H9 (cell line): ENCODE data around the gene SEMA5A. TPM values are rescaled to one million over a fixed set of nuclear protein-coding genes. Genes with fewer than 3 reads are reported as not detected.

Experiments used
- DNase-seq: peaks from one replicate; pipeline ENCODE4 v3.0.0-alpha.2; 2017
- H2AFZ ChIP-seq: one replicate; pipeline ENCODE4 v1.6.1; 2013; ENCODE audit warnings: mild to moderate bottlenecking, low read length, control low read depth, moderate library complexity
- H2AK5ac ChIP-seq: 2 replicates; pipeline ENCODE4 v1.6.1; 2013; ENCODE audit warnings: low read length, control low read depth, mixed read lengths; ENCODE audit not compliant: insufficient read length
- H2BK120ac ChIP-seq: one replicate; pipeline ENCODE4 v1.6.1; 2013; ENCODE audit warnings: low read depth, mild to moderate bottlenecking, low read length, control low read depth, inconsistent platforms; ENCODE audit not compliant: poor library complexity, severe bottlenecking
- H2BK12ac ChIP-seq: 2 replicates; pipeline ENCODE4 v1.6.1; 2013; ENCODE audit warnings: low read length, control low read depth, mixed read lengths, low read depth; ENCODE audit not compliant: insufficient read length
- H2BK15ac ChIP-seq: 2 replicates; pipeline ENCODE4 v1.6.1; 2013; ENCODE audit warnings: low read depth, low read length, control low read depth
- H2BK20ac ChIP-seq: one replicate; pipeline ENCODE4 v1.6.1; 2013; ENCODE audit warnings: low read depth, mild to moderate bottlenecking, low read length, control low read depth, inconsistent platforms; ENCODE audit not compliant: poor library complexity, severe bottlenecking
- H2BK5ac ChIP-seq: 2 replicates; pipeline ENCODE4 v1.6.1; 2013; ENCODE audit warnings: low read length, control low read depth, mixed read lengths; ENCODE audit not compliant: insufficient read length
- H3K14ac ChIP-seq: 2 replicates; pipeline ENCODE4 v1.6.1; 2013; ENCODE audit warnings: low read length, control low read depth; ENCODE audit not compliant: insufficient read depth
- H3K18ac ChIP-seq: 2 replicates; pipeline ENCODE4 v1.6.1; 2013; ENCODE audit warnings: low read depth, mild to moderate bottlenecking, mixed read lengths, low read length, control low read depth; ENCODE audit not compliant: insufficient read length
- H3K23ac ChIP-seq: 2 replicates; pipeline ENCODE4 v1.6.1; 2013; ENCODE audit warnings: low read length, control low read depth, mixed read lengths, low read depth; ENCODE audit not compliant: insufficient read length
- H3K23me2 ChIP-seq: 2 replicates; pipeline ENCODE4 v1.6.1; 2013; ENCODE audit warnings: low read depth, mild to moderate bottlenecking, mixed read lengths, low read length, control low read depth; ENCODE audit not compliant: insufficient read length, poor library complexity, severe bottlenecking
- H3K27ac ChIP-seq: 2 replicates; pipeline ENCODE4 v1.5.1; 2013; ENCODE audit warnings: low read length, control low read depth, mixed read lengths, low read depth; ENCODE audit not compliant: insufficient read length
- H3K27me3 ChIP-seq: 2 replicates; pipeline ENCODE4 v1.6.1; 2013; ENCODE audit warnings: low read length, control low read depth, inconsistent platforms; ENCODE audit not compliant: insufficient read depth
- H3K4ac ChIP-seq: 2 replicates; pipeline ENCODE4 v1.6.1; 2013; ENCODE audit warnings: low read depth, mild to moderate bottlenecking, control low read depth, inconsistent platforms, low read length, moderate library complexity
- H3K4me1 ChIP-seq: 2 replicates; pipeline ENCODE4 v1.6.1; 2013; ENCODE audit warnings: low read length, control low read depth, inconsistent platforms; ENCODE audit not compliant: insufficient read depth
- H3K4me2 ChIP-seq: 2 replicates; pipeline ENCODE4 v1.6.1; 2013; ENCODE audit warnings: low read length, control low read depth, mixed read lengths; ENCODE audit not compliant: insufficient read length, insufficient read depth
- H3K56ac ChIP-seq: 2 replicates; pipeline ENCODE4 v1.6.1; 2013; ENCODE audit warnings: low read depth, mild to moderate bottlenecking, mixed read lengths, low read length, control low read depth; ENCODE audit not compliant: insufficient read length
- H3K79me1 ChIP-seq: 2 replicates; pipeline ENCODE4 v1.6.1; 2013; ENCODE audit warnings: low read depth, mild to moderate bottlenecking, moderate library complexity, low read length, control low read depth, inconsistent platforms; ENCODE audit not compliant: insufficient read depth, poor library complexity, severe bottlenecking
- H3K79me2 ChIP-seq: 2 replicates; pipeline ENCODE4 v1.6.1; 2013; ENCODE audit warnings: low read length, control low read depth, inconsistent platforms; ENCODE audit not compliant: insufficient read depth
- H3K9ac ChIP-seq: 2 replicates; pipeline ENCODE4 v1.6.1; 2013; ENCODE audit warnings: low read length, control low read depth, mixed read lengths; ENCODE audit not compliant: insufficient read length; ENCODE audit errors: extremely low read depth
- H3K9me3 ChIP-seq: one replicate; pipeline ENCODE4 v1.6.1; 2013; ENCODE audit warnings: low read depth, low read length, inconsistent platforms; ENCODE audit not compliant: control insufficient read depth
- H3T11ph ChIP-seq: one replicate; pipeline ENCODE4 v1.6.1; 2013; ENCODE audit warnings: mild to moderate bottlenecking, low read length, control low read depth, inconsistent platforms
- H4K20me1 ChIP-seq: one replicate; pipeline ENCODE4 v1.6.1; 2013; ENCODE audit not compliant: control insufficient read depth, insufficient read length, insufficient read depth
- H4K5ac ChIP-seq: 2 replicates; pipeline ENCODE4 v1.6.1; 2013; ENCODE audit warnings: low read depth, mild to moderate bottlenecking, mixed read lengths, low read length, control low read depth; ENCODE audit not compliant: insufficient read length
- H4K8ac ChIP-seq: replicated peaks from 2 replicates; pipeline ENCODE4 v1.6.1; 2013; ENCODE audit warnings: low read length, control low read depth, mixed read lengths, low read depth; ENCODE audit not compliant: insufficient read length
- H4K91ac ChIP-seq: 2 replicates; pipeline ENCODE4 v1.6.1; 2013; ENCODE audit warnings: low read depth, mild to moderate bottlenecking, moderate library complexity, mixed read lengths, low read length, control low read depth; ENCODE audit not compliant: insufficient read length
- H3K27ac Mint-ChIP-seq, 3 experiments: 2 replicates in 2 of 3; 3 replicates in 1 of 3; pipeline ENCODE4 v1.8.0; 2020 to 2021; ENCODE audit warnings: mixed read lengths in 3 of 3, mild to moderate bottlenecking in 1 of 3, moderate library complexity in 1 of 3
- H3K27me3 Mint-ChIP-seq: 2 replicates; pipeline ENCODE4 v1.8.0; 2021; ENCODE audit warnings: low read depth, mild to moderate bottlenecking, moderate library complexity, mixed read lengths
- H3K36me3 Mint-ChIP-seq, 3 experiments: 2 replicates in 2 of 3; 3 replicates in 1 of 3; pipeline ENCODE4 v1.8.0; 2020 to 2021; ENCODE audit warnings: low read depth in 3 of 3, mixed read lengths in 3 of 3; ENCODE audit not compliant: insufficient read depth in 1 of 3
- H3K4me1 Mint-ChIP-seq, 2 experiments: 2 replicates each; pipeline ENCODE4 v1.8.0; 2020; ENCODE audit warnings: mixed read lengths in 2 of 2
- H3K4me3 Mint-ChIP-seq, 2 experiments: 2 replicates in 1 of 2; 3 replicates in 1 of 2; pipeline ENCODE4 v1.8.0; 2020 to 2021; ENCODE audit warnings: mild to moderate bottlenecking in 2 of 2, mixed read lengths in 2 of 2, moderate library complexity in 1 of 2
- H3K9me3 Mint-ChIP-seq, 2 experiments: 2 replicates in 1 of 2; 3 replicates in 1 of 2; pipeline ENCODE4 v1.8.0; 2020; ENCODE audit warnings: mild to moderate bottlenecking in 2 of 2, mixed read lengths in 2 of 2, moderate library complexity in 1 of 2
- WGBS: extraction: QIAGEN DNeasy Blood & Tissue Kit; methylation state at CpG from one replicate; pipeline ENCODE4 v1.1.7; 2013; ENCODE audit warnings: missing lambda C conversion rate, low lambda C conversion rate, mixed read lengths; ENCODE audit not compliant: insufficient read length; ENCODE audit errors: extremely low coverage; 5-methylcytosine and 5-hydroxymethylcytosine counted together
- total RNA-seq: library from RNA; stranded (reverse); gene quantifications from 2 replicates; pipeline ENCODE4 v1.2.1, GENCODE V29; 2021
- TF ChIP-seq, protein P1 (sequence below): fragments of 200-600 bp; sonication (generic); conservative IDR thresholded peaks from 3 replicates; pipeline ENCODE4 v1.8.0; 2021; ENCODE audit warnings: antibody characterized with exemption, mild to moderate bottlenecking

SEMA5A gene
- total RNA-seq, 1 experiment from 2014 or later = 4.3 TPM

DNA sequence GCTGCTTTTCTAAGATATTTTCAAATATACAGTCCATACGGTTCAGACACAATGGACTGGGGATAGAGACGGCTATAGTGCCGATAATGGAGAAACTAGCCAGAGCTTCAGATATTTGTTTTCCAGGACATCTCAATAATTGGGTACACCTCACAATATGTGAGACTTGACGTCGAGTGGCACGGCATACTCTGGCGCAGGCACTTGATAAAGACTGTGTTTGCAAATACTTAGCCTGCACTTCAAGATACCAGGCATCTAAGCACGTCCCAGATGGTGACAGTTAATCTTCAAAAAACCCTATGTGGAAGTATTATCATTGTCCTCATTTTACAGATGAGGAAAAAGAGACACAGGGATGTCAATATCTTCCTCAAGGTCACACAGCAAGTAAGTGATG lies 48.5 kb downstream of the SEMA5A start:
- H3K23me2 ChIP-seq = no peaks in the 10 kb centered on the region
- H3K23ac ChIP-seq = no peak overlapping the region
- H2BK120ac ChIP-seq = no peak overlapping the region
- Mint-ChIP-seq H3K4me3 (no peak overlapping the region), H3K4me1 (peaks cover 26 to 33% of the 10 kb centered on the region in 2 experiments), H3K9me3 (no peaks in the 10 kb centered on the region; a peak in 1 of 5 replicates), H3K27ac (no peak overlapping the region), H3K36me3 (no peaks in the 10 kb centered on the region), H3K27me3 (no peaks in the 10 kb centered on the region)
- H2BK12ac ChIP-seq = no peak overlapping the region
- no peaks in the 10 kb centered on the region for H3K9me3 ChIP-seq
- no peak overlapping the region for H2BK20ac ChIP-seq
- H4K5ac ChIP-seq = no peak overlapping the region
- no peak overlapping the region for H2AK5ac ChIP-seq
- H2BK15ac ChIP-seq = no peak overlapping the region
- no peak overlapping the region for H3K56ac ChIP-seq
- no peaks in the 10 kb centered on the region for H3K79me2 ChIP-seq
- no peak for DNase-seq
- H3T11ph ChIP-seq = no peak overlapping the region
- no peaks in the 10 kb centered on the region for H3K79me1 ChIP-seq
- H3K4me1 ChIP-seq = peaks cover 5% of the 10 kb centered on the region
- TF ChIP-seq, protein P1, sequence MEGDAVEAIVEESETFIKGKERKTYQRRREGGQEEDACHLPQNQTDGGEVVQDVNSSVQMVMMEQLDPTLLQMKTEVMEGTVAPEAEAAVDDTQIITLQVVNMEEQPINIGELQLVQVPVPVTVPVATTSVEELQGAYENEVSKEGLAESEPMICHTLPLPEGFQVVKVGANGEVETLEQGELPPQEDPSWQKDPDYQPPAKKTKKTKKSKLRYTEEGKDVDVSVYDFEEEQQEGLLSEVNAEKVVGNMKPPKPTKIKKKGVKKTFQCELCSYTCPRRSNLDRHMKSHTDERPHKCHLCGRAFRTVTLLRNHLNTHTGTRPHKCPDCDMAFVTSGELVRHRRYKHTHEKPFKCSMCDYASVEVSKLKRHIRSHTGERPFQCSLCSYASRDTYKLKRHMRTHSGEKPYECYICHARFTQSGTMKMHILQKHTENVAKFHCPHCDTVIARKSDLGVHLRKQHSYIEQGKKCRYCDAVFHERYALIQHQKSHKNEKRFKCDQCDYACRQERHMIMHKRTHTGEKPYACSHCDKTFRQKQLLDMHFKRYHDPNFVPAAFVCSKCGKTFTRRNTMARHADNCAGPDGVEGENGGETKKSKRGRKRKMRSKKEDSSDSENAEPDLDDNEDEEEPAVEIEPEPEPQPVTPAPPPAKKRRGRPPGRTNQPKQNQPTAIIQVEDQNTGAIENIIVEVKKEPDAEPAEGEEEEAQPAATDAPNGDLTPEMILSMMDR = no peak
- H3K18ac ChIP-seq = no peak overlapping the region
- H3K9ac ChIP-seq = no peak overlapping the region
- H2BK5ac ChIP-seq = no peak overlapping the region
- no peaks in the 10 kb centered on the region for H3K27me3 ChIP-seq
- H3K4me2 ChIP-seq = no peak overlapping the region
- no peak overlapping the region for H3K27ac ChIP-seq
- no peak overlapping the region for H4K8ac ChIP-seq
- no peaks in the 10 kb centered on the region for H4K20me1 ChIP-seq
- no peak overlapping the region for H2AFZ ChIP-seq
- no peak overlapping the region for H3K14ac ChIP-seq
- no peak overlapping the region for H4K91ac ChIP-seq
- H3K4ac ChIP-seq = no peak overlapping the region
- WGBS = no CpG with 5 or more reads among the region's 8 CpGs
